H1 (cell line): ENCODE results near the gene PDZD8. TPM values are rescaled to one million over a fixed set of nuclear protein-coding genes. Genes with fewer than 3 reads are reported as not detected.

Source experiments
- ASH2L ChIP-seq: fragments of 200-600, 300-600 bp; sonication (generic); IDR thresholded peaks from one replicate; pipeline ENCODE4 v1.7.1; 2017; ENCODE audit warnings: low read length
- BACH1 ChIP-seq: IDR thresholded peaks from 2 replicates; pipeline ENCODE4 v1.6.1; 2012; ENCODE audit warnings: low read length, improper control_type of control experiment
- EGR1 ChIP-seq: IDR thresholded peaks from 2 replicates; pipeline ENCODE4 v1.6.1; 2011; ENCODE audit warnings: low read depth, low read length, borderline replicate concordance
- GTF2F1 ChIP-seq: IDR thresholded peaks from 2 replicates; pipeline ENCODE4 v1.6.1; 2012; ENCODE audit warnings: low read depth, low read length, improper control_type of control experiment, borderline replicate concordance
- PHF8 ChIP-seq: fragments of 200-600 bp; sonication (generic); conservative IDR thresholded peaks from 2 replicates; pipeline ENCODE4 v1.7.1; 2012; ENCODE audit warnings: low read depth, mild to moderate bottlenecking, inconsistent platforms, low read length, moderate library complexity
- TAF1 ChIP-seq: IDR thresholded peaks from 2 replicates; pipeline ENCODE4 v1.6.1; 2011; ENCODE audit warnings: mild to moderate bottlenecking, low read depth, low read length
- TAF7 ChIP-seq: optimal IDR thresholded peaks from 2 replicates; pipeline ENCODE3; 2011; ENCODE audit warnings: low read depth, mild to moderate bottlenecking, inconsistent platforms, low read length, moderate library complexity, borderline replicate concordance
- polyA plus RNA-seq, 7 experiments: library from polyadenylated mRNA; depleted of rRNA in 3 of 7; stranded (reverse) in 5 of 7; unstranded in 2 of 7; fragments of >200 nt in 5 of 7; fragments of 200-250 nt in 2 of 7; gene quantifications; 1 replicate in 5 of 7; 2 replicates in 1 of 7; 4 replicates in 1 of 7; pipeline versions ENCODE4 v1.2.1 to v1.2.3, GENCODE V29; 2011 to 2013; ENCODE audit warnings: missing spikeins in 2 of 7, mixed read lengths in 2 of 7
- total RNA-seq: library from RNA; stranded (reverse); fragmentation: NEBNext Ultra II Directional; extraction: Animal tissue kit (Norgen Biotek cat#: 25700); gene quantifications from 2 replicates; pipeline ENCODE4 v1.2.1, GENCODE V29; 2021
- TF ChIP-seq, protein P1 (sequence below): IDR thresholded peaks from 2 replicates; pipeline ENCODE4 v1.6.1; 2011; ENCODE audit warnings: low read length, improper control_type of control experiment

Gene PDZD8
- total and polyA plus RNA-seq, 2 of the 8 experiments (the other 6 are each of a cell fraction or from before 2014, with no cell fraction given), result 10.9 to 50.1 TPM

DNA sequence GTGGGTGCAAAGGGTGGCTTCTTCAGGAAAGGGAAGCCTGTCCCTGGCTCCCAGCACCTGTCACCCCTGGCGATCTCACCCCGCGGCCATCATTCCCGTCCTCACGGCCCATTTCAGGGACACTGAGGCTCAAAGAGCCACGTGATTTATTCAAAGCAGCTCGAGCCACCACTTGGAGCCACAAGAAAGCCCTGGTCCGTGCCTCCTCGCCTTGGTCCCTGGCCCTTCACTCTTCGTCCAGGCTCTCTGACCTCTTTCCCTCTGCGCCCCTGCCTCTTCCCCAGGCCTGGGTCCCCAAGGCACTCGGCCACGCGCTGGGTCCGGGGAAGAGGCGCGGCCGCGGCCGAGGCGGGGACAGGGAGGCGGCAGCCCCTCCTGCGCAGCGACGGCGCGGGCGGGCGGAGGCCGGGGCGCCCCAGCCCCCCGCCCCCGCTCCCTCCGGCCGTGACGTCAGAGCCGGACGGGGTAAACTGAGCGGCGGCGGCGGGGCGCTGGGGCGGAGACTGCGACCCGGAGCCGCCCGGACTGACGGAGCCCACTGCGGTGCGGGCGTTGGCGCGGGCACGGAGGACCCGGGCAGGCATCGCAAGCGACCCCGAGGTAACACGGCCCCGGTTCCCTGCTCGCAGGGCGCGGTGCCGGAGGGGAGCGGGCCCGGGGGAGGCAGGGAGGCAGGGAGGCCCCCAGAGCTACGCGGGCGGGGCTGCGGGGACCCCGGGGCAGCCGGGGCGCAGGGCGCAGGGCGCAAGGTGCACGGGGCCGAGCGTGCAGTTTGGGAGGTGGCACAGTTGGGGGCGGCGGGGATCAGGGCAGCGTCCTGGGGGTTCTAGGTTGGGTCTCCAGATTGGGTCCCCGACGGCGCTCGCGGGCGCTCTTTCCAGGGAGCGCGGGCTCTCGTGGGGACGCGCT lies 134.4 kb downstream of the PDZD8 start, which contains the start of gene SLC18A2 (continued):
- TF ChIP-seq PHF8, result peak; percentile 72
- no peak for TF ChIP-seq GTF2F1
- peak; percentile 9 for TF ChIP-seq TAF7
- 0 out of 2 replicates have a peak, but pooled peaks have one; percentile 22 for TF ChIP-seq TAF1
- TF ChIP-seq ASH2L, result peak; percentile 49
- 0 out of 2 replicates have a peak, but pooled peaks have one; percentile 2 for TF ChIP-seq BACH1
- TF ChIP-seq, protein P1, sequence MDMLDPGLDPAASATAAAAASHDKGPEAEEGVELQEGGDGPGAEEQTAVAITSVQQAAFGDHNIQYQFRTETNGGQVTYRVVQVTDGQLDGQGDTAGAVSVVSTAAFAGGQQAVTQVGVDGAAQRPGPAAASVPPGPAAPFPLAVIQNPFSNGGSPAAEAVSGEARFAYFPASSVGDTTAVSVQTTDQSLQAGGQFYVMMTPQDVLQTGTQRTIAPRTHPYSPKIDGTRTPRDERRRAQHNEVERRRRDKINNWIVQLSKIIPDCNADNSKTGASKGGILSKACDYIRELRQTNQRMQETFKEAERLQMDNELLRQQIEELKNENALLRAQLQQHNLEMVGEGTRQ, result peak; percentile 46
- TF ChIP-seq EGR1, result peak; percentile 90
